Osteocyte (in vitro differentiated cells): ENCODE results near the gene ACTN1. TPM values are rescaled to one million over a fixed set of nuclear protein-coding genes. Genes with fewer than 3 reads are reported as not detected.

Source experiments
- DNase-seq: peaks from one replicate; pipeline ENCODE4 v3.0.0; 2021; ENCODE audit warnings: mixed read lengths; ENCODE audit not compliant: unreplicated experiment; ENCODE audit errors: extremely low spot score
- H3K27ac Mint-ChIP-seq: one replicate; pipeline ENCODE4 v1.8.0; 2021; ENCODE audit warnings: mild to moderate bottlenecking, mixed read lengths; ENCODE audit not compliant: unreplicated experiment
- H3K27me3 Mint-ChIP-seq: one replicate; pipeline ENCODE4 v1.8.0; 2021; ENCODE audit warnings: mixed read lengths; ENCODE audit not compliant: unreplicated experiment
- H3K36me3 Mint-ChIP-seq: one replicate; pipeline ENCODE4 v1.8.0; 2021; ENCODE audit warnings: mixed read lengths; ENCODE audit not compliant: unreplicated experiment
- H3K4me1 Mint-ChIP-seq: one replicate; pipeline ENCODE4 v1.8.0; 2021; ENCODE audit warnings: mixed read lengths; ENCODE audit not compliant: unreplicated experiment
- H3K4me3 Mint-ChIP-seq: one replicate; pipeline ENCODE4 v1.8.0; 2021; ENCODE audit warnings: mild to moderate bottlenecking, moderate library complexity, mixed read lengths; ENCODE audit not compliant: unreplicated experiment
- H3K9me3 Mint-ChIP-seq: one replicate; pipeline ENCODE4 v1.8.0; 2021; ENCODE audit warnings: mixed read lengths; ENCODE audit not compliant: unreplicated experiment
- total RNA-seq: library from RNA; stranded (reverse); gene quantifications from 2 replicates; pipeline ENCODE4 v1.2.1, GENCODE V29; 2021
- TF ChIP-seq, protein P1 (sequence below): fragments of 200-600 bp; sonication (generic); IDR thresholded peaks from 2 replicates; pipeline ENCODE4 v1.5.0; 2021; ENCODE audit warnings: antibody characterized with exemption, mild to moderate bottlenecking, moderate library complexity

The ACTN1 gene
- total RNA-seq, 1 donor from 2014 or later: 380 TPM

DNA sequence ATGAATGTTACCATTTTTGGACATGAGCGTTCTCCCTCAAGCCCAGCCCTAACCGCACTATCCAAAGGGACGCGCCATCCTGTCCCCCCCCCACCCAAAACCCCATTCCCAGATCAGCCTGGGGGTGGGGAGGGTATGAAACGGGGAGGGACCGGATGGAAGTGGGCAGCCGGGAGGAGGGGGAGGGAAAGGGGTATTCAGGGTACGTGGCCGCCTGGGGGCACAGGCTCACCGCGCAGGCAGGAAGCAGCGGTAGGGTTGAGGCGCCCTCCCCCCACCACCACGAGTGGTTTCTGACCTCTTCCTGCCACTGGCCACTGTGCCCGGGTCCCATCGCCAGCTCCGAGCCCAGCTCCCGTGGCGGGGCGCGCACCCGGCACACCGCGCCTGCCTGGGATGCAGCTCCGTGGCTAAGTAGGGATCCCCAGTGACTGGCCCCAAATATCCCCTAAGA, 1.4 kb downstream of the ACTN1 start:
- peaks cover 69% of the 10 kb centered on the region for H3K4me1 Mint-ChIP-seq
- H3K27ac Mint-ChIP-seq: peak overlapping the region; percentile 95
- H3K36me3 Mint-ChIP-seq: peaks cover 19% of the 10 kb centered on the region
- no peaks in the 10 kb centered on the region for H3K9me3 Mint-ChIP-seq
- TF ChIP-seq, protein P1, sequence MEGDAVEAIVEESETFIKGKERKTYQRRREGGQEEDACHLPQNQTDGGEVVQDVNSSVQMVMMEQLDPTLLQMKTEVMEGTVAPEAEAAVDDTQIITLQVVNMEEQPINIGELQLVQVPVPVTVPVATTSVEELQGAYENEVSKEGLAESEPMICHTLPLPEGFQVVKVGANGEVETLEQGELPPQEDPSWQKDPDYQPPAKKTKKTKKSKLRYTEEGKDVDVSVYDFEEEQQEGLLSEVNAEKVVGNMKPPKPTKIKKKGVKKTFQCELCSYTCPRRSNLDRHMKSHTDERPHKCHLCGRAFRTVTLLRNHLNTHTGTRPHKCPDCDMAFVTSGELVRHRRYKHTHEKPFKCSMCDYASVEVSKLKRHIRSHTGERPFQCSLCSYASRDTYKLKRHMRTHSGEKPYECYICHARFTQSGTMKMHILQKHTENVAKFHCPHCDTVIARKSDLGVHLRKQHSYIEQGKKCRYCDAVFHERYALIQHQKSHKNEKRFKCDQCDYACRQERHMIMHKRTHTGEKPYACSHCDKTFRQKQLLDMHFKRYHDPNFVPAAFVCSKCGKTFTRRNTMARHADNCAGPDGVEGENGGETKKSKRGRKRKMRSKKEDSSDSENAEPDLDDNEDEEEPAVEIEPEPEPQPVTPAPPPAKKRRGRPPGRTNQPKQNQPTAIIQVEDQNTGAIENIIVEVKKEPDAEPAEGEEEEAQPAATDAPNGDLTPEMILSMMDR: no peak
- DNase-seq: peak; percentile 90
- no peaks in the 10 kb centered on the region for H3K27me3 Mint-ChIP-seq
- peak overlapping the region; percentile 84 for H3K4me3 Mint-ChIP-seq

GRCh38 chr14:68977180-68977717, 1.9 kb downstream of the ACTN1 start:
- H3K27ac Mint-ChIP-seq: peak overlapping the region; percentile 95
- H3K36me3 Mint-ChIP-seq: peaks cover 24% of the 10 kb centered on the region
- H3K4me1 Mint-ChIP-seq: peaks cover 70% of the 10 kb centered on the region

DNA sequence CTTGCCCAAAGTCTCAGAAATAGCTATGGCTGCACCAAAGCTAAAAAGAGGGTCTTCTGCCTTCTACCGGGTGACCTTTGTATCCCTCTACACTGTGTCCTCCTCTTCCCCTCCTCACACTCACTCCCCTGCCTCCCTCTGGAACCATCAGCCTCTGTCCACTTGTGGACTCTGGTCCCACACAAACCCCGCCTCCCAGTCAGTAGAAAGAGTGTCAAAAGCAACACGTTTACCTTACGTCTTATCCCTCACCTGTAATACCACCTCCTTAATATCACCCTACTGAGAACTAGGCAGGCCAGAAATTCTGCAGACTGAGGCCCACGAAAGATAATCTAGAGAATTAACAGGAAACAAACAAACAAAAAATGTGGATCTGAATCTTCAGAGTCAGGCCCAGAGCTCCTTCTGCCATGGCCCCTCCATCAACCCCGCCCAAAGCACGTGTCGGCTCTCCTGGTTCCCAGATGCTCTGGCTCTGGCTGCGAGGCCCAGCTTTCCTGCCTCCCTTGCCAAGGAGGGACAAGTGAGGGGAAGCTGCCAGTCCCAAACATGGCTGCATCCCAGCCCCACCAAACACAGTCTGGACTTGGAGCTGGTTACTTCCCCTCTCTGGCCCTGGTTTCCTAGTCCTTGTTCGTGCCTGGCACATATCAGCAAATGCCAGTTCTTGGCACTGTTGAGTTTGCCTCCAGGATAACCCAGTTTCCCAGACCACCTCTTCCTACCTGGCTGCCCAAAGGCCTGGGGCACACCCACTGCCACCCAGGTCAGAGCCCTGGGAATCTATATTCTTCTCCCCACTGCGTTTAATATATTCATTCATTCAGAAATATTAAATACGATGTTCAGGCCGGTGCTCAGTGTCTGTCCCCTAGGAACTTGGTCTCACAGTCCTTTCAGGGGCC, 2.7 kb downstream of the ACTN1 start:
- no peaks in the 10 kb centered on the region for H3K9me3 Mint-ChIP-seq
- no peaks in the 10 kb centered on the region for H3K27me3 Mint-ChIP-seq
- peak overlapping the region; percentile 95 for H3K27ac Mint-ChIP-seq
- peaks cover 31% of the 10 kb centered on the region for H3K36me3 Mint-ChIP-seq
- DNase-seq: no peak
- TF ChIP-seq, protein P1: no peak
- H3K4me1 Mint-ChIP-seq: peaks cover 71% of the 10 kb centered on the region
- peak overlapping the region; percentile 84 for H3K4me3 Mint-ChIP-seq

More at GRCh38 chr14:68977180-68977717, 1.9 kb downstream of the ACTN1 start:
- Mint-ChIP-seq H3K4me3 (peak overlapping the region; percentile 84), H3K27me3 (no peaks in the 10 kb centered on the region), H3K9me3 (no peaks in the 10 kb centered on the region)
- no peak for DNase-seq
- TF ChIP-seq, protein P1: no peak

DNA sequence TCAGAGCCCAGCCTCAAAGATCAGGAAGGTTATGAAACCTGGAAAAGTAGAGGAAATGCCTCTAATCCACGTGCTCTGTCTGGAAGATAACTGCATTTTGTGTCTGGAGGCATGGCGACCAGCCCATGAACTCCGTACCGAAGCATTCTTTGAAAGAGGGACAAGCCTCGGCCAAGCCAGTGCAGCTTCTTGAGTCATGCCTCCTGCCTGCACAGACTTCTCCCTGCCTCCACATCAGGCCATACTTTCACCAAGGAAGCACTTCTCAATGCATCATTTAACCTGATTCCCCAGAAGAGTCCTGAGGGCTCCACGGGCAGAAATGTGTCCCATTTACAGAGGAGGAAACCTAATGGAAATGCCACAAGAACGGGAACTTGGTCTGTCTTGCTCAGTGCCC, 3.4 kb downstream of the ACTN1 start:
- Mint-ChIP-seq H3K4me1 (peaks cover 72% of the 10 kb centered on the region), H3K27ac (peak overlapping the region; percentile 95), H3K27me3 (no peaks in the 10 kb centered on the region), H3K4me3 (peak overlapping the region; percentile 84), H3K9me3 (no peaks in the 10 kb centered on the region), H3K36me3 (peaks cover 33% of the 10 kb centered on the region)
- TF ChIP-seq, protein P1: no peak
- no peak for DNase-seq

DNA sequence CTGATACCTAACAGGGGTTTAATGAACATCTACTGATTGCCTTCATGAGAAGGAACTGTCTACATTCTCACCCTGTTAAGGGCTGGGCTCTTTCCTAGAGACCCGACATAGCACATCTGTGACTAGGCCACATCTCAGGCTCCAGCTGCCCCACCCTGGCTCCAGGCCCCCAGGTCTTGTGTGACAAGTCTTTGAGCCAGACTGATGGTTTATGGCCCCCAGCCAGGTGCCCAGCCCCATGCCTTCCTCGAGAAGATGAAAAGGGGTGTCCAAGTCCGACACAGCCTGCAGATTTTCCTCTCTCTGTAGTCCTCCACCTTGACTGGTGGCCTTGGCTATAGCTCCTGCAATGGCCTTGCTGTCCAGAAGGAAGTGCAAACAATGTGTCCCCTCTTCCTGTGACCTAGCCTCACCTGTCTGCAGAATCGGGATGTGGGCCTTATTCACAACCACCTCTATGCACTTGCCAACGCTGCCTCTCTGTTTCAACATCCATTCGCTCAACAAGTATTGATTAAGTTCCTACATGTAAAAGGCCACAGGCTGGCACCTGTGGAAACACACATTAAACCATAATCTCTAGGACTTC, 4.2 kb downstream of the ACTN1 start:
- Mint-ChIP-seq H3K27me3 (no peaks in the 10 kb centered on the region), H3K4me1 (peaks cover 72% of the 10 kb centered on the region), H3K4me3 (peak overlapping the region; percentile 84), H3K9me3 (no peaks in the 10 kb centered on the region), H3K36me3 (peaks cover 36% of the 10 kb centered on the region), H3K27ac (peak overlapping the region; percentile 95)
- no peak for DNase-seq
- TF ChIP-seq, protein P1: no peak
